ENCODE results near the gene ZBED6. TPM values are rescaled to one million over a fixed set of nuclear protein-coding genes. Genes with fewer than 3 reads are reported as not detected.

Gene ZBED6
- total and polyA plus RNA-seq, 2 donors (not counting 1 experiment from before 2014, with no cell fraction given): 2.8 to 40.0 TPM

- no peak overlapping the region for H3K4me3 ChIP-seq (ENCODE audit: control extremely low read depth in 1 of 5, extremely low read depth in 1 of 5, insufficient read depth in 1 of 5, low read depth in 2 of 5, low read length in 4 of 5)
- no peak overlapping the region for H3K9ac ChIP-seq (ENCODE audit: low read length)
- no peak overlapping the region for H3K4me2 ChIP-seq (replicated peaks; ENCODE audit: low read depth, low read length, poor library complexity, severe bottlenecking)
- DNase-seq: no peak
- 97% methylated on average over 4 of the region's 7 CpGs for WGBS (ENCODE audit: insufficient coverage)
- H3K36me3 ChIP-seq (replicated peaks in 1 of 2; ENCODE audit: control extremely low read depth in 1 of 2, control insufficient read depth in 1 of 2, extremely low read depth in 1 of 2, insufficient read depth in 2 of 2, low read length in 1 of 2): no peaks in the 10 kb centered on the region
- intact Hi-C loops (cut with micrococcal nuclease): no loop called here
- Mint-ChIP-seq H3K27me3 (no peaks in the 10 kb centered on the region), H3K4me1 (no peaks in the 10 kb centered on the region), H3K9me3 (ENCODE audit: insufficient read depth) (no peaks in the 10 kb centered on the region), H3K4me3 (no peak overlapping the region), H3K27ac (no peak overlapping the region)
- no peaks in the 10 kb centered on the region for H4K20me1 ChIP-seq (ENCODE audit: control insufficient read depth, insufficient read depth, low read length, poor library complexity, severe bottlenecking)
- H3K27ac ChIP-seq (ENCODE audit: low read length in 2 of 2): no peak overlapping the region
- H3K4me1 ChIP-seq (ENCODE audit: control insufficient read depth in 2 of 2, insufficient read depth in 2 of 2, low read length in 2 of 2): no peaks in the 10 kb centered on the region
- no peaks in the 10 kb centered on the region for H3K27me3 ChIP-seq (replicated peaks in 1 of 4; ENCODE audit: control extremely low read depth in 1 of 4, control insufficient read depth in 3 of 4, insufficient read depth in 4 of 4, low read length in 3 of 4)
- no peak overlapping the region for H2AFZ ChIP-seq (ENCODE audit: insufficient read depth, low read depth, low read length, poor library complexity, severe bottlenecking)
- no peak for ATAC-seq (ENCODE audit: low read depth)
- no peaks in the 10 kb centered on the region for H3K9me3 ChIP-seq (ENCODE audit: control extremely low read depth in 1 of 3, control insufficient read depth in 2 of 3, insufficient read depth in 1 of 3, low read length in 2 of 3)
- H3K79me2 ChIP-seq (ENCODE audit: control insufficient read depth, insufficient read depth, low read length): no peaks in the 10 kb centered on the region
- CTCF ChIA-PET: interaction anchor here (1.3 kb wide), 1 partner anchor 79 kb away, joined by 3 read pairs; no protein-coding TSS in a partner anchor
- POLR2A ChIA-PET: no interaction called here
- TF ChIP-seq EZH2 (IDR thresholded peaks at IDR 0.05; ENCODE audit: borderline replicate concordance, insufficient read depth, low read depth, low read length, poor library complexity, severe bottlenecking): no peak
- TF ChIP-seq CTCF (IDR thresholded peaks at IDR 0.05): no peak
These were observed 13.5 kb upstream of the ZBED6 start for GRCh38 chr1:203781962-203782361.

- no peak overlapping the region for H3K4me2 ChIP-seq (replicated peaks; ENCODE audit: low read depth, low read length, poor library complexity, severe bottlenecking)
These were observed 5.5 kb upstream of the ZBED6 start for GRCh38 chr1:203789966-203790365.

More at GRCh38 chr1:203789966-203790365, 5.5 kb upstream of the ZBED6 start:
- Histone ChIP-seq H3K79me2 (ENCODE audit: control insufficient read depth, insufficient read depth, low read length) (no peaks in the 10 kb centered on the region), H3K9me3 (ENCODE audit: control extremely low read depth in 1 of 3, control insufficient read depth in 2 of 3, insufficient read depth in 1 of 3, low read length in 2 of 3) (no peaks in the 10 kb centered on the region), H2AFZ (ENCODE audit: insufficient read depth, low read depth, low read length, poor library complexity, severe bottlenecking) (no peak overlapping the region), H3K27me3 (replicated peaks in 1 of 4; ENCODE audit: control extremely low read depth in 1 of 4, control insufficient read depth in 3 of 4, insufficient read depth in 4 of 4, low read length in 3 of 4) (no peaks in the 10 kb centered on the region), H3K4me3 (ENCODE audit: control extremely low read depth in 1 of 5, extremely low read depth in 1 of 5, insufficient read depth in 1 of 5, low read depth in 2 of 5, low read length in 4 of 5) (no peak overlapping the region), H3K4me1 (ENCODE audit: control insufficient read depth in 2 of 2, insufficient read depth in 2 of 2, low read length in 2 of 2) (peaks cover 3% of the 10 kb centered on the region in 2 donors), H4K20me1 (ENCODE audit: control insufficient read depth, insufficient read depth, low read length, poor library complexity, severe bottlenecking) (no peaks in the 10 kb centered on the region), H3K9ac (ENCODE audit: low read length) (no peak overlapping the region), H3K27ac (ENCODE audit: low read length in 2 of 2) (no peak overlapping the region), H3K36me3 (replicated peaks in 1 of 2; ENCODE audit: control extremely low read depth in 1 of 2, control insufficient read depth in 1 of 2, extremely low read depth in 1 of 2, insufficient read depth in 2 of 2, low read length in 1 of 2) (no peaks in the 10 kb centered on the region)
- TF ChIP-seq CTCF (IDR thresholded peaks at IDR 0.05) (no peak), EZH2 (IDR thresholded peaks at IDR 0.05; ENCODE audit: borderline replicate concordance, insufficient read depth, low read depth, low read length, poor library complexity, severe bottlenecking) (no peak)
- intact Hi-C loops (cut with micrococcal nuclease): loop anchor here (10.0 kb wide), 2 partner anchors 765 to 835 kb away; partner anchors contain the start of genes ADIPOR1 and PPFIA4
- H3K9me3 Mint-ChIP-seq (ENCODE audit: insufficient read depth): no peaks in the 10 kb centered on the region
- no peak overlapping the region for H3K4me3 Mint-ChIP-seq
- H3K4me1 Mint-ChIP-seq: peaks cover 3% of the 10 kb centered on the region
- DNase-seq: no peak
- no peaks in the 10 kb centered on the region for H3K27me3 Mint-ChIP-seq
- ChIA-PET CTCF (interaction anchor here (1.0 kb wide), 1 partner anchor 10 kb away, joined by 3 read pairs; no protein-coding TSS in a partner anchor), POLR2A (no interaction called here)
- ATAC-seq (ENCODE audit: low read depth): no peak
- WGBS (ENCODE audit: insufficient coverage): 70% methylated on average over 2 of the region's 3 CpGs
- no peak overlapping the region for H3K27ac Mint-ChIP-seq
